Astrocyte of the spinal cord (primary cell): ENCODE results near the gene C4B.
"Not testable (repeated sequence)": the region's sequence is repeated elsewhere in the genome, so short reads cannot be mapped to it uniquely, and the experiment has no call there.

ENCODE experiments used
- DNase-seq: peaks from one replicate; pipeline ENCODE4 v3.0.0; 2011; ENCODE audit warnings: low read depth, low spot score
- H3K4me3 ChIP-seq: 2 replicates; pipeline ENCODE4 v1.5.1; 2011; ENCODE audit warnings: low read depth, mild to moderate bottlenecking, low read length, moderate library complexity
- in situ Hi-C: cut with HindIII; loops from 2 replicates; pipeline ENCODE4 v1.10.0; 2017; ENCODE audit warnings: low sequenced_read_pairs
- TF ChIP-seq, protein P1 (sequence below): IDR thresholded peaks from 2 replicates; pipeline ENCODE4 v1.5.1; 2012; ENCODE audit warnings: low read depth, mild to moderate bottlenecking, low read length, inconsistent platforms

C4B gene

DNA sequence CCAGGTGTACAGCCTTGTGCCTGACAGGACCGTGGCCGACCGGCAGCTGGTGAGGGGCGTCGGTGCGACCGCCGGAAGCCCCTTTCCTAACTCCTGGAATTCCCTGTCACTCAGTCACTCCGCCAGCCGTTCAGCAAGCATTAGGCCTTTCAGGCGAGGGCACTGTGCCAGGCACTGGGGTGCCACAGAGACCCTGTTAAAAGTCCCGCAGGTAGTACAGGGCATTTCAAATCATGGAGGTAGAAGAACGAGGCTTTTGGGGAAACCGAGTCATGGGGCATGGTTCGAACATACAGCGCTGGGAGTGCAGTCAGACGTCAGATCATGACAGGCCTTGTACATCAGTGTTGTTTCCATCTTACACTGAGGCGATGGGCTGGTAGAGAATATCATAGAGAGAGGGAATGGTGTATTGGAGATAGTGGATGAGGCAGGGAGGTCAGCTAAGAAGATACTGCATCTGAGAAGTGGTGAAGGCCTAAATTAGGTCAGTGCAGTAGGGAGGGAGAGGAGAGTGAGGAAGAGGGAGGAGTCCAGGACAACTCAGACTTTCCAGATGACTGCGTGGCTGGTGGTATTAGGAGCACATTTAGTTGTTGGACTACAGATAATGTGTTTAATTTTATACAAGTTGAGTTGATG lies 41.8 kb upstream of the C4B start:
- in situ Hi-C loops = no loop called here
- TF ChIP-seq, protein P1, sequence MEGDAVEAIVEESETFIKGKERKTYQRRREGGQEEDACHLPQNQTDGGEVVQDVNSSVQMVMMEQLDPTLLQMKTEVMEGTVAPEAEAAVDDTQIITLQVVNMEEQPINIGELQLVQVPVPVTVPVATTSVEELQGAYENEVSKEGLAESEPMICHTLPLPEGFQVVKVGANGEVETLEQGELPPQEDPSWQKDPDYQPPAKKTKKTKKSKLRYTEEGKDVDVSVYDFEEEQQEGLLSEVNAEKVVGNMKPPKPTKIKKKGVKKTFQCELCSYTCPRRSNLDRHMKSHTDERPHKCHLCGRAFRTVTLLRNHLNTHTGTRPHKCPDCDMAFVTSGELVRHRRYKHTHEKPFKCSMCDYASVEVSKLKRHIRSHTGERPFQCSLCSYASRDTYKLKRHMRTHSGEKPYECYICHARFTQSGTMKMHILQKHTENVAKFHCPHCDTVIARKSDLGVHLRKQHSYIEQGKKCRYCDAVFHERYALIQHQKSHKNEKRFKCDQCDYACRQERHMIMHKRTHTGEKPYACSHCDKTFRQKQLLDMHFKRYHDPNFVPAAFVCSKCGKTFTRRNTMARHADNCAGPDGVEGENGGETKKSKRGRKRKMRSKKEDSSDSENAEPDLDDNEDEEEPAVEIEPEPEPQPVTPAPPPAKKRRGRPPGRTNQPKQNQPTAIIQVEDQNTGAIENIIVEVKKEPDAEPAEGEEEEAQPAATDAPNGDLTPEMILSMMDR = no peak
- peak overlapping the region; percentile 91 for H3K4me3 ChIP-seq
- peak; percentile 24 for DNase-seq

DNA sequence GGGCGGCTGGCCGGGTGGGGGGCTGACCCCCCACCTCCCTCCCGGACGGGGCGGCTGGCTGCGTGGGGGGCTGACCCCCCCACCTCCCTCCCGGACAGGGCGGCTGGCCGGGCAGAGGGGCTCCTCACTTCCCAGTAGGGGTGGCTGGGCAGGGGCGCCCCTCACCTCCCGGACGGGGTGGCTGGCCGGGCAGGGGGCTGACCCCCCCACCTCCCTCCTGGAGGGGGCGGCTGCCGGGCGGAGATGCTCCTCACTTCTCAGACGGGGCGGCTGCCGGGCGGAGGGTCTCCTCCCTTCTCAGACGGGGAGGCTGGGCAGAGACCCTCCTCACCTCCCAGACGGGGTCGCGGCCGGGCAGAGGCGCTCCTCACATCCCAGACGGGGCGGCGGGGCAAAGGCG lies 38.5 kb upstream of the C4B start:
- in situ Hi-C loops, H3K4me3 ChIP-seq, DNase-seq: not testable (repeated sequence)

DNA sequence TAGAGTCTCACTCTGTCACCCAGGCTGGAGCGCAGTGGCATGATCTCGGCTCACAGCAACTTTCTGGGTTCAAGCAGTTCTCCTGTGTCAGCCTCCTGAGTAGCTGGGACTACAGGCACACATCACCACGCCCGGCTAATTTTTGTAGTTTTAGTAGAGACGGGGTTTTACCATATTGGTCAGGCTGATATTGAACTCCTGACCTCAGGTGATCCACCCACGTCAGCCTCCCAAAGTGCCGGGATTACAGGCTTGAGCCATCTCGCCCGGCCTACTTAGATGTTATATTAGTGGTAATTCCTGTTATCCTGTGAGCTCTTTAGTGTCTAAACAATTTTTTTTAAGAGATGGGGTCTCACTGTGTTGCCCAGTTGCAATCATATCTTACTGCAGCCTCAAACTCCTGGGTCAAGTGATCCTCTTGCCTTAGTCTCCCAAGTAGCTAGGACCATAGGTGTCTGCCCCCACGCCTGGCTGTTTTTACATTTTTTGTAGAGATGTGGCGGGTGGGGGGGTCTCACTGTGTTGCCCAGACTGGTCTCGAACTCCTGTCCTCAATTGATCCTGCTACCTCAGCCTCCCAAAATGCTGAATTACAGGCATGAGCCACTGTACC lies 36.7 kb upstream of the C4B start:
- H3K4me3 ChIP-seq = no peak overlapping the region
- in situ Hi-C loops = no loop called here
- DNase-seq = no peak
- TF ChIP-seq, protein P1 = no peak

DNA sequence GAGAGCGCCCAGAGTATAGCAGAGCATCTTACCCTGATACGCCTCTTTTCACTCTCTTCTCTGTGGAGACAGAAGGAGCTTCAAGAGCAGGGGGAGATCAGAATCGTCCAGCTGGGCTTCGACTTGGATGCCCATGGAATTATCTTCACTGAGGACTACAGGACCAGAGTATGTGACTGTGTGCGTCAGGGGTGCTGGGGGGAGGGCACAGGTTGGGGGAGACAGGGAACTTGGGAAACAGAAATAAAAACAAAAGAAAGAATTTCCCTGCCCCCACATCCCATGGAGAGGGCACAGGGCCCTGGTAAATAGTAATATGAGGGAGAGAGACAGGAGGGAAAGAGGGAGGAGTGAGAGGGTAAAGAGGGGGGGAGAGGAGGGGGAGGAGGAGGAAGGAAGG lies 35.8 kb upstream of the C4B start:
- in situ Hi-C loops = no loop called here
- H3K4me3 ChIP-seq = no peak overlapping the region
- TF ChIP-seq, protein P1 = no peak
- no peak for DNase-seq

DNA sequence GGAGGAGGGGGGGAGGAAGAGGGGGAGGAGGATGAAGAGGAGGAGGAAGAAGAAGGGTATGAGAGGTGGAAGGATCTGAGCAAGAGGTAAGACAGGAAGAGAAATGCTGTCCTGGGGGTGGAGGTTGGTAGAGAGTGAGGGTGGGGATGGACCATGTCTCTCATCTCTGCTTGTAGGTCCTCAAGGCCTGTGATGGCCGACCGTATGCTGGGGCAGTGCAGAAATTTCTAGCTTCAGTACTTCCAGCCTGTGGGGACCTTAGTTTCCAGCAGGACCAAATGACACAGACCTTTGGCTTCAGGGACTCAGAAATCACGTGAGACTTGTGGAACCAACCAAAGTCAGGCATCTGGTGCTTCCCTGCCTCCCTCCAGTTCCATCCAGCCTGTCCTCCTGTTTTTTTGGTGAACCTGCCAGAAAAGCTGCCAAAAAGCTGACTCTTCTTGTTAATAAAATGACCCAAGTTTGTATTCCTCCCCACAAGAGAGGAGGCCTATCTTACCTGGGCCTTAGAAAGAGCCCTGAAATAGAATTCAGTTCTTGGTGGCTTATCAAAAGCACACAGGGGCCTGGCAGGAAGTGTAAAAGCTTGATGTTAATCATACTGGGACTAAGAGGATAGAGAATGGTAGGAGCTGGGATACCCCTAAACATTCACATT lies 35.2 kb upstream of the C4B start:
- in situ Hi-C loops = no loop called here
- DNase-seq = no peak
- no peak overlapping the region for H3K4me3 ChIP-seq
- TF ChIP-seq, protein P1 = no peak

DNA sequence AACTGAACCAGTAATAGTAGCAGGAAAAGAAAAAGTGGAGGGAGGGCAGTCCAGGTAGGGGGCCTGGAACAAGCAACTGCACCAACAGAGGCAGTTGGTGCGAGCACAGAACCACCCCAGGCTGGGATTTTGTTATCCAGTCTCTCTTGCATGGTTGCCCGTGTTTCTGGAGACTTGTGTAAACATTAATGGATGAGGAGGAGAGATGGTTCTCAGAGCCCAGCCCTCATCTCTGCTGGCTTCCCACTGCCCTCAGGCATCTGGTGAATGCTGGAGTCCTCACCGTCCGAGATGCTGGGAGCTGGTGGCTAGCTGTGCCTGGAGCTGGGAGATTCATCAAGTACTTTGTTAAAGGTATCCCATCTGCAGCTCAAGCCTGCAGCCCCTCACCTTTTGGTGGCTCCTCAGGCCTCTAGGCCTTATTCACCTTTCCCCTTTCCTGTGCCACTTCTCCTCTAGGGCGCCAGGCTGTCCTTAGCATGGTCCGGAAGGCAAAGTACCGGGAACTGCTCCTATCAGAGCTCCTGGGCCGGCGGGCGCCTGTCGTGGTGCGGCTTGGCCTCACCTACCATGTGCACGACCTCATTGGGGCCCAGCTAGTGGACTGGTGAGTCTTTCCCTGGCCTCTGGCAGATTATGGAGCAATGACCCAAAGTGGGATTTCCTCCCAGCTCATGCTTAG lies 34.3 kb upstream of the C4B start:
- DNase-seq, in situ Hi-C loops, H3K4me3 ChIP-seq: not testable (repeated sequence)

DNA sequence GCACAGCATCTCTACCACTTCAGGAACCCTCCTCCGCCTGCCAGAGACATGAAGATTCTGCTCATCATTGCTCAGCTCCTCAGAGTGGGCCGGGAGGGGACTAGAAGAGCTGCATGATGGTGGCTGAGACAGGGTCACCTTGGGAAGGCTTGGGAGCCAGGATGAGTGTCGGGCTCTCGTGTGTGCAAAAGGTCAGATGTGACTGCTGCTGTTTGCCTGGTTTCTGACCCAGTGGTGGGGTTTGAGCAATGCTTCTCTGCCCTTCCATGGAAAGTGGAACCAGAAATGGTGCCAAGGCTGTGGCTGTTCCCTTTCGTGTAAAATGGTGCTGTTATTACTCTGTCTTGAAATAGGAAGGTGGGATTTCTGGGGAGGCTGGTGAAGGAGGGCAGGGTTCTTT lies 33.6 kb upstream of the C4B start:
- in situ Hi-C loops, H3K4me3 ChIP-seq: not testable (repeated sequence)

DNA sequence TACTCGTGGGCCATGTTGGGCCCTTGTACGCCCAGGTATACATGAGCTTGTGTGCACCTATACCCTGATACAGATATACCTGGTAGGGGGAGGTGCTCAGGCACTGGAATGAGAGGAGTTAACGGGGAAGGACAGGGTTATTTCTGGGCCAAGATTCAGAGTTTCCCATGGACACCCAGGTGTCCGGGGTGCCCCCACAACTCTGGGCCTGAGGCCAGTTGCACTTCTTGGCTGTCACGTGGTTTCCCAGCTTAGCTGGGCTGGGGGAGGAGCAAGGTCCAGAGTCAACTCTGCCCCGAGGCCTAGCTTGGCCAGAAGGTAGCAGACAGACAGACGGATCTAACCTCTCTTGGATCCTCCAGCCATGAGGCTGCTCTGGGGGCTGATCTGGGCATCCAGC lies 32.9 kb upstream of the C4B start, which contains the start of gene C4A:
Gene C4A, plus strand, starts transcription at position 314 of the 400 bp plus-strand sequence. Its CDS starts 51 bp downstream, at position 365.
- DNase-seq, in situ Hi-C loops, H3K4me3 ChIP-seq: not testable (repeated sequence)

More for the DNA sequence above, 33.6 kb upstream of the C4B start:
- DNase-seq = not testable (repeated sequence)

DNA sequence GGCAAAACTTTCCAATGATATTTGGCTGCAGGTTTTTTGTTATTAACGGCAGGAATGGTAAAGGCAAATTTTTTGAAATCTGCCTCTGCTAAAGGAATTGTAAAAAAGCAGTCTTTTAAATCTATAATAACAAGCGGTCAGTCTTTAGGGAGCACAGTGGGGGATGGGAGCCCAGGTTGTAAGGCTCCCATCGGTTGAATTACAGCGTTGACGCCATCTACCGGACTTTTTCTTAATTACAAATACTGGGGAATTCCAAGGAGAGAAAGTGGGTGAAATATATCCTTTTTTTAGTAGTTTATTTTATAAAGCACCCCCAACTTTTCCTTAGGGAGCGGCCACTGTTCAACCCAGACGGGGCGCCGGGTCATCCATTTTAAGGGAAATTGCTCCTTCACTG lies 25.2 kb upstream of the C4B start:
- in situ Hi-C loops, H3K4me3 ChIP-seq, DNase-seq: not testable (repeated sequence)

DNA sequence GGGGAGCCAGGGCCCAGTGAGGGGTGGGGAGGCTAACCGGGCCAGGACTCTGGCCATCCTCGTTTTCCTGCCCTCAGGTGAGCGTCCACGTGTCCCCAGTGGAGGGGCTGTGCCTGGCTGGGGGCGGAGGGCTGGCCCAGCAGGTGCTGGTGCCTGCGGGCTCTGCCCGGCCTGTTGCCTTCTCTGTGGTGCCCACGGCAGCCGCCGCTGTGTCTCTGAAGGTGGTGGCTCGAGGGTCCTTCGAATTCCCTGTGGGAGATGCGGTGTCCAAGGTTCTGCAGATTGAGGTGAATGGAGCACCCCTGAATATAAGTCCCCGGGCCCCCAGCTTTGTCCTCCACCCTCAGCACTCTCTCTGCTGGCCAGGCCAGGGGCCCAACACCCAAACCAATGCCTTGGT lies 20.2 kb upstream of the C4B start:
- DNase-seq, H3K4me3 ChIP-seq, in situ Hi-C loops: not testable (repeated sequence)

DNA sequence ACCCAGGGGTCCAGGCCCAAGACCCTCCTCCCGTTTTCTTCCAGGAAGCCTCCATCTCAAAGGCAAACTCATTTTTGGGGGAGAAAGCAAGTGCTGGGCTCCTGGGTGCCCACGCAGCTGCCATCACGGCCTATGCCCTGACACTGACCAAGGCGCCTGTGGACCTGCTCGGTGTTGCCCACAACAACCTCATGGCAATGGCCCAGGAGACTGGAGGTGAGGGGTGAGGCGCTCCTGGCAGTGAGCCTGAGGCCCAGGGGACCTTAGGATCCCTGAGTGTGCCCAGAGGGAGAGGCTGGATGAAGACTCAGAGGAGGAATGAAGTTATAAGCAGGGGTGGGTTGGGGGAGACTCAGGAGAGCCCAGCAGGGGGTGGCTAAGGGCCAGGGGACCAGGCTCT lies 18.2 kb upstream of the C4B start:
- in situ Hi-C loops, DNase-seq, H3K4me3 ChIP-seq: not testable (repeated sequence)

DNA sequence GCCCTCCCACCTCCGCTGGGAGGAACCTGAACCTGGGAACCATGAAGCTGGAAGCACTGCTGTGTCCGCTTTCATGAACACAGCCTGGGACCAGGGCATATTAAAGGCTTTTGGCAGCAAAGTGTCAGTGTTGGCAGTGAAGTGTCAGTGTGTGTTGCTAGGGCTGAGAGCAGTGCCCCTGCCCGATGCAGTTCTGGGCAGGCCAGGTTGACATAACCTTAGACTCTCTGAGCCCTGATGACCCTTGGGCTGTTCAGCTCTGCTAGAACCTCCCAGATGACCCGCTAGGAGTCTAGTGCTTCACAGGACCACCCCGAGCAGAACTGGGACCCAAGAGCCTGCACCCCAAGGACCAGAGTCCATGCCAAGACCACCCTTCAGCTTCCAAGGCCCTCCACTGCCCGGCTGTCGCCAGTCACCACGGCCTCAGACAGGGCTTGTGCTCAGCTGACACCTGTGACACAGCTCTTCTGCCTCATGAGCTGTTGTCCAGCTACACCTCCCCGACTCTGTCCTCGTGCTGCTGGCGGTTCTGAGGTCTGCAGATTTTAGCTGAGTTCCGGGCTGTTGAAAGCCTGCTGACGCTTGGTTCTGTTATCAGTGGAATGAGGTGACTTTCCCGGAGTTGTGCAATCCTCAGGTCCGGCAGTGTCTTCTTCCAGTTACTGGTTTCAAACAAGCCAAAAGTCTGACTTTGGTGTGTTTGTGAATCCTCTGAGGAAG lies 11.9 kb upstream of the C4B start:
- H3K4me3 ChIP-seq, DNase-seq, in situ Hi-C loops: not testable (repeated sequence)
